Stimulated activated CD4-positive, alpha-beta T cell treated with anti-CD3 and anti-CD28 coated beads, TNF-alpha, amount 100 ng/mL, for 24 hours (primary cell): Measurements from ENCODE around the gene CCIN.
A peak's percentile ranks its signal among the peaks of the same experiment; 100 is the strongest.
"Not testable (repeated sequence)": the region's sequence is repeated elsewhere in the genome, so short reads cannot be mapped to it uniquely, and the experiment has no call there.

Experiments used
- DNase-seq, 3 experiments: peaks; one replicate each; pipeline ENCODE4 v3.0.0-alpha.2; 2020; ENCODE audit warnings: low read depth in 3 of 3

CCIN gene

DNA sequence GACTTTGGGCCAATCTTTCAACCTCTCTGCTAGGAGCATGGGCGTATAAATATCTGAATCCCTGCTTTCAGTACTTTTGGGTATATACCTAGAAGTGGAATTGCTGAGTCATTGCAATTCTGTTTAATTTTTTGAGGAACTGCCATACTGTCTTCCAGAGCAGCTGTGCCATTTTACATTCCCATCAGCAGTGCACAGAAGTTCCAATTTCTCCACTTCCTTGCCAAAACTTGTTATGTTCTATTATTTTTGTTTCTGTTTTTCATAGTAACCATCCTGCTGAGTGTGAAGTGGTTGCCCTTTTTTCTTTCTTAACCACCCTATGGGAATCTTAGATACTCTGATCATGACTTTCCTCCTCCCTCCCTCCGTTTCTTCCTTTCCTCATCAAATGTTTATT is 11.1 kb upstream of the CCIN start:
- DNase-seq, result no peak

DNA sequence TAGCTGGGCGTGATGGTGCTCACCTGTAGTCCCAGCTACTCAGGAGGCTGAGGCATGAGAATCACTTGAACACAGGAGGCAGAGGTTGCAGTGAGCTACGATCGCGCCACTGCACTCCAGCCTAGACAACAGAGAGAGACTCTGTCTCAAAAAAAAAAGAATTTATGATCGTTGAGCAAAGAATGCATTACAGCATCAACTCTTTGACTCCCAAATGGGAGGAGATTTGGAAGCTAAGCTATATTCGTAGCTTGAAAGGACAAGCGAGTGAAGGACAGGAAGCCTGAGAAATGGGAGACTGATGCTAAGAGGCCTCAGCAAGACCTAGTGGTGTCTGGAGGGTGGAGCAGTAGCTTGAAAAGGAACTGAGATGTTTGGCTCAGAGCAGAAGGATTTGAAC is 10.3 kb upstream of the CCIN start:
- no peak for DNase-seq

- not testable (repeated sequence) for DNase-seq
Observed at GRCh38 chr9:36159509-36159908, 9.7 kb upstream of the CCIN start.

DNA sequence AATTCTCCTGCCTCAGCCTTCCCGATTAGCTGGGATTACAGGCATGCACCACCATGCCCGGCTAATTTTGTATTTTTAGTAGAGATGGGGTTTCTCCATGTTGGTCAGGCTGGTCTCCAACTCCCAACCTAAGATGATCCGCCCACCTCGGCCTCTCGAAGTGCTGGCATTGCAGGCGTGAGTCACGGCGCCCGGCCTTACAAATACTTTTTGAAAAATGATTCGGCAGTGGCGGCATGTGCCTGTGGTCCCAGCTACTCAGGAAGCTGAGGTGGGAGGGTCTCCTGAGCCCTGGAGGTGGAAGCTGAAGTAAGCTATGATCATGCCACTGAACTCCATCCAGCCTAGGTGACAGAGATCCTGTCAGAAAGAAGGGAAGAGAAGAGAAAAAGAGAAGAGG is 9.1 kb upstream of the CCIN start:
- not testable (repeated sequence) for DNase-seq

GRCh38 chr9:36161187-36161586 is 8.0 kb upstream of the CCIN start:
- DNase-seq, result no peak

GRCh38 chr9:36162211-36162738 is 6.9 kb upstream of the CCIN start:
- DNase-seq, result no peak

DNA sequence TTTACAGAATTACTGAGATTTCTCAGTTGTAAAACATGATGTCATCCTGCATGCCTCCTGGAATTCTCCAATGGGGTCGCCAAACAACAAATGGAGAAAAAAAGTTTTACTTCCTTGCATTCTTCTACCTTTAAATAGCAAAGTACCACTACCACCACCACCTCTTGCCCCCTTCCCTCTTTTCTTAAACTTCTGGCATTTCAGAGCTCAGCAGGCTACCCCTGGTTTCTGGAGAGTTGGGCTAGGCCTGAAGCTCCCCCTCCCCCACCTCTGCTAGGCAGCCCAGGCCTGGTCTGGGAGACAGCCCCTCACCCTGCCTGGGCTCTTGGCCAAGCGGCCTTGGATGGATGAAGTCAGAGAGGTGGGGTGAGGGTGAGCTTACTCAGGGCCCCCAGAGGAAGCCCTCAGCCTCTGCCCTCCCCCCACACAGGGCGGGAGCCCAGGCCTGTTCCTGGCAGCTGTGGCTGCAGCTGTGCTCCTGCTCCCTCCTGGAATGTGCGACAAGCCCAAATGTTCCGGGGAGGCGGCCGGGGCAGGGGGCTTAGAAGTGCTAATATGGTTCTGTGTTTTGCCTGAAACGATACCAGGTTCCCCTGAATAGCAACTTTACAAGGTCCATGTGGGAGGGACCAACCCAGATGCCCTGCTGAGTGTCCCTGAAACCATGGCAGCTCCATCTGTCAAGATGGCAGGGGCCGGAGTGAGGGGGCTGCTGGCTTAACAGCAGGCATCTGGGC is 6.0 kb upstream of the CCIN start:
- no peak for DNase-seq

DNA sequence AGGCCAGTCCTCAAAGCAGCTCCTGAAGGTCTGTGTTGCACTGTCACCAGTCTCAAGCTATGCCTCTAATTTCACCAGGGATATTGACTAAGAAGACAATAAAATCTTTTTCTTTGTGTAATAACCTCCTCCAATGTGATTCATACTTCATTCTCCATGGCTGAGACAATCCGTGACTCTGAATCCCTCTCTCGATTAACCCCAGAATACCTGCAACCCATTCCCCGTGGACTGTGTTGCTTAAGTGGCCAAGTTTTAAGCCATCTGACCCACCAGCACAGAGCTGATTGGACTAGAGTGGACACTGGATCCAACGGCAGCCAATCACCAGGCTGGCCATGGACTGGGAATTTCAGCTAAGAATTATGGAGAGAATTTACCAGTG is 5.4 kb upstream of the CCIN start:
- no peak for DNase-seq

GRCh38 chr9:36164372-36164771 is 4.8 kb upstream of the CCIN start:
- DNase-seq, result no peak

DNA sequence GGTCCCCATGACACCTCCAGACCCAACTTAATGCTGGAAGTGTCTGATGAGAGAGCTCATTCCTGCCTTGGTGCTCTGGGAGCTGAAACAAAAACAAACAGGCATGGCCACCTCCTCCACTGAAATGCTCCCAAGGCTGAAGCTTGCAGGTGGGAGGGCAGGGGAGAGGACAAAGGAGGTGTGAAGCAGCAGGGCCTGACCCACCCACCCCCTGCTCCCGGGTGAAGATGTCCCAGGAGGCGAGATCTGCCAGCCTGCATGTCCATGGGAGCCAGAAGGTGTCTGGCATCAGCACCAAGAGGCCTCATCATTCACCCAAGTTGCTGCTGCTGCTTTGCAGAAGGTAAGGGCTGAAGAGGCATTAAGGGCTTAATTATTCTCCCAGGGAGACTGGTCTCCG is 4.2 kb upstream of the CCIN start:
- DNase-seq, result no peak

GRCh38 chr9:36165826-36166167 is 3.4 kb upstream of the CCIN start:
- DNase-seq, result no peak

DNA sequence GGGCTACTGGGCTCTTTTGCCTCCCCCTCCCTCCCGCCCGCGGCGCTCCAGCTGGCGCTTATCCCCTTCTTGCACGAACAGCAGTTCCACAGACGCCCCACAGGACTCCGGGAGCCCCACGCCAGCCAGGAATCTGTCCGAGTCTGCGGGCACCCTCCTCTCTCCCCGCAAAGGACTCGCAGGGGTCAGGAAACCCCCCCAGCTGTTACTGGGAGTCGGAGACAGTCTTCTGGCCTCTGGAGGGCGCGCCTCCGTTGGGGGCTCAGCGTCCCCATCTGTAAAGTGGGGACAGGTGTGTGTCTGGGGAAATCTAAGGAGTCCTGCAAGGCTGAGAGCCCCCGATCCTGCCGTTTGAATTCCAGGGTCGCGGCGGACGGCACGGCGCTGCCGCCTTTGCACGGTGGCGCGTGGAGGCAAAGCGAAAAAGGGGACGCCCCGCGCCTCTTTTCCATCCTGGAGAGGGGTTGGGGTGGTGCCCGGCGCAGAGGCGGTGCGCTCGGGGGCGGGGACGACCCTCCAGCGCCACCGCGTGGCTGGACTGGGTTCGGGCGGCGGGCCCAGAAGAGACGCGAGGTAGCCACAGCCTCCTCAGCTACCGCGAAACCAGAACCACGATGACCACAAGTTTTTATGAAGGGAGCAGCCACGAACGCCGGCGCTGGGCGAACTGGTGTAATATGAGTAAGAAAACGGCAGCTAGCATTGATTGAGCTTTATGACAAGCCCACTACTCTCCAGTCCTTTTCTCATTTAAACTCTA is 2.8 kb upstream of the CCIN start:
- peak; percentile 65 to 83 (median 72) for DNase-seq

- no peak for DNase-seq
Observed at GRCh38 chr9:36169708-36170107, 520 bp downstream of the CCIN start.

GRCh38 chr9:36170531-36170930 is 1.3 kb downstream of the CCIN start:
- no peak for DNase-seq

DNA sequence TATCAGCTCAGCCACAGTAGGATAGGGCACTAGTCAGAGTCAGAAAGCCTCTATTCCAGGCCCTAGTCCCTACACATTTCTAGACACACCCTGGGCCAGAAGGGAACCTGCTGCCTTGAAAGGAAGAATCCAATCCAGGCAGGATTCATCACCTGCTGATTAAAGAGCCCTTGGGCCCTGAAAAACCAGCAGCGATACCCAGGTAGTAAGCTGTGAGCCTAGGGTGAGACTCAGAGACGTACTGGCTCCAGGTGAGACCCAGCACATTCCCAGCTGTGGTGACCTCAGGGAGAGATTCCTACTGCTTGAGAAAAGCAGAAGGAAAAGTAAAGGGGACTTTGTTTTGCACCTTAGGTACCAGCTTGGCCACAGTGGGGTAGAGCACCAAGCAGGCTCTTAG is 4.7 kb downstream of the CCIN start:
- no peak for DNase-seq

DNA sequence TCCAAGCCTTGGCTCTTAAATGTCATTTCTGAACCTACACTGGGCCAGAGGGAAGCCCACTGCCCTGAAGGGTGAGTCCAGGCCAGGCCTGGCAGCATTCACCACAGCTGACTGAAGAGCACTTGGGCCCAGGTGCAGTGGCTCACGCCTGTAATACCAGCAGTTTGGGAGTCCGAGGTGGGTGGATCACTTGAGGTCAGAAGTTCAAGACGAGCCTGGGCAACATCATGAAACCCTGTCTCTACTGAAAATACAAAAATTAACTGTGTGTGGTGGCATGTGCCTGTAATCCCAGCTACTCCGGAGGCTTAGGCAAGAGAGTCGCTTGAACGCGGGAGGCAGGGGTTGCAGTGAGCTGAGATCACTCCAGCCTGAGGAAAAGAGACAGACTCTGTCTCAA is 5.1 kb downstream of the CCIN start:
- DNase-seq, result no peak

- no peak for DNase-seq
Observed at GRCh38 chr9:36174731-36175130, 5.5 kb downstream of the CCIN start.

GRCh38 chr9:36175209-36175608 is 6.0 kb downstream of the CCIN start:
- DNase-seq, result not testable (repeated sequence)

DNA sequence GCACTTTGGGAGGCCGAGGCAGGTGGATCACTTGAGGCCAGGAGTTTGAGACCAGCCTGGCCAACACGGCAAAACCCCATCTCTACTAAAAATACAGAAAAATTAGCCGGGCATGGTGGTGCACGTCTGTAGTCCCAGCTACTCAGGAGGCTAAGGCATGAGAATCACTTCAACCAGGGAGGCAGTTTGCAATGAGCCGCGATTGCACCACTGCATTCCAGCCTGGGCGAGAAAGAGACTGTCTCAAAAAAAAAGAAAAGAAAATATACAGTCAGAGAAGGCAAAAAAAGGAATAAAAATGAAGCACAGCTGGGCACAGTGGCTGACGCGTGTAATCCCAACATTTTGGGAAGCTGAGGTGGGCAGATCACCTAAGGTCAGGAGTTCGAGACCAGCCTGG is 7.3 kb downstream of the CCIN start:
- not testable (repeated sequence) for DNase-seq

GRCh38 chr9:36177571-36177970 is 8.4 kb downstream of the CCIN start:
- DNase-seq, result no peak

GRCh38 chr9:36180243-36180642 is 11.1 kb downstream of the CCIN start:
- not testable (repeated sequence) for DNase-seq

DNA sequence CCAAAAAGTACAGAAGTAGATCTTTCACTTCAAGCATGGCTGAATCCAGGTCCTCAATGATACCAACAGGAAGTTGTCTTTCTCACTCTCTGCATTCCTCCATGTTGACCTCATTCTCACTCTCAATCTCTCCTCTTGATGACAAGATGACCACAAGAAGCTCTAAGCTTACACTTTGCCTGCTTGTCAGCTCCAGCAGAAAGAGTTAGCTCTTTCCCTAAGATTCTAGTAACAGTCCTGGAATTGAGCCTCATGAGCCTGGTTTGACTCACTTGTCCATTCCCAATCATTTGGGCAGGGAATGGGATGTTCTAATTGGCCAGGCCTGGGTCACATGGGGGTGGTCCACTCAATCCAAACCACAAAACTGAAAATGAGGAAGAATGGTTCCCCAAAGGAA is 18.2 kb downstream of the CCIN start:
- no peak for DNase-seq

GRCh38 chr9:36188212-36188611 is 19.0 kb downstream of the CCIN start:
- DNase-seq, result no peak
